Trophoblast cell (in vitro differentiated cells and primary cell): ENCODE results near the gene PLBD2. TPM values are rescaled to one million over a fixed set of nuclear protein-coding genes. Genes with fewer than 3 reads are reported as not detected.

Experiments
- DNase-seq, 2 donors: peaks; one replicate each; pipeline ENCODE4 v3.0.0-alpha.2; 2016
- H2AFZ ChIP-seq: 2 replicates; pipeline ENCODE4 v1.6.1; 2013; ENCODE audit warnings: low read length, moderate library complexity, mild to moderate bottlenecking; ENCODE audit not compliant: insufficient read depth, poor library complexity
- H2AK5ac ChIP-seq: 2 replicates; pipeline ENCODE4 v1.6.1; 2013; ENCODE audit warnings: mild to moderate bottlenecking, low read length
- H2BK120ac ChIP-seq: 2 replicates; pipeline ENCODE4 v1.6.1; 2013; ENCODE audit warnings: low read length, mild to moderate bottlenecking, moderate library complexity; ENCODE audit not compliant: insufficient read depth, poor library complexity
- H2BK12ac ChIP-seq: 2 replicates; pipeline ENCODE4 v1.6.1; 2013; ENCODE audit warnings: mild to moderate bottlenecking, low read length, moderate library complexity
- H2BK5ac ChIP-seq: 2 replicates; pipeline ENCODE4 v1.6.1; 2013; ENCODE audit warnings: low read length, low read depth, moderate library complexity, mild to moderate bottlenecking; ENCODE audit not compliant: poor library complexity
- H3K14ac ChIP-seq: 2 replicates; pipeline ENCODE4 v1.6.1; 2013; ENCODE audit warnings: mild to moderate bottlenecking, low read length
- H3K18ac ChIP-seq: 2 replicates; pipeline ENCODE4 v1.6.1; 2013; ENCODE audit warnings: mild to moderate bottlenecking, low read length
- H3K23ac ChIP-seq: 2 replicates; pipeline ENCODE4 v1.6.1; 2013; ENCODE audit warnings: low read length
- H3K27ac ChIP-seq: 2 replicates; pipeline ENCODE4 v1.5.1; 2013; ENCODE audit warnings: low read depth, mild to moderate bottlenecking, inconsistent platforms, low read length, moderate library complexity
- H3K27me3 ChIP-seq: 2 replicates; pipeline ENCODE4 v1.6.1; 2013; ENCODE audit warnings: inconsistent platforms, mild to moderate bottlenecking, low read length, moderate library complexity; ENCODE audit not compliant: insufficient read depth
- H3K36me3 ChIP-seq, 2 experiments: 1 replicate in 1 of 2; 2 replicates in 1 of 2; pipeline ENCODE4 v1.6.1; 2013; ENCODE audit warnings: low read length in 2 of 2, mild to moderate bottlenecking in 2 of 2, moderate library complexity in 1 of 2; ENCODE audit not compliant: insufficient read depth in 2 of 2, control insufficient read depth in 1 of 2
- H3K4ac ChIP-seq: 2 replicates; pipeline ENCODE4 v1.6.1; 2013; ENCODE audit warnings: low read depth, mild to moderate bottlenecking, low read length, moderate library complexity
- H3K4me1 ChIP-seq, 2 experiments: 1 replicate in 1 of 2; 2 replicates in 1 of 2; pipeline ENCODE4 v1.6.1; 2013; ENCODE audit warnings: low read length in 2 of 2, mild to moderate bottlenecking in 2 of 2, moderate library complexity in 1 of 2; ENCODE audit not compliant: insufficient read depth in 2 of 2, control insufficient read depth in 1 of 2
- H3K4me2 ChIP-seq: 2 replicates; pipeline ENCODE4 v1.6.1; 2013; ENCODE audit warnings: inconsistent platforms, mild to moderate bottlenecking, low read length, moderate library complexity
- H3K4me3 ChIP-seq: 2 replicates; pipeline ENCODE4 v1.5.1; 2013; ENCODE audit warnings: mild to moderate bottlenecking, low read depth, low read length, inconsistent platforms
- H3K79me1 ChIP-seq: one replicate; pipeline ENCODE4 v1.6.1; 2013; ENCODE audit warnings: low read length
- H3K79me2 ChIP-seq: 2 replicates; pipeline ENCODE4 v1.6.1; 2013; ENCODE audit warnings: low read length, mild to moderate bottlenecking; ENCODE audit not compliant: control insufficient read depth, insufficient read depth, poor library complexity
- H3K9ac ChIP-seq: 2 replicates; pipeline ENCODE4 v1.6.1; 2013; ENCODE audit warnings: mild to moderate bottlenecking, low read length
- H3K9me3 ChIP-seq: 2 replicates; pipeline ENCODE4 v1.6.1; 2013; ENCODE audit warnings: low read depth, mild to moderate bottlenecking, control low read depth, inconsistent platforms, low read length; ENCODE audit not compliant: insufficient read depth
- H4K12ac ChIP-seq: 2 replicates; pipeline ENCODE4 v1.6.1; 2013; ENCODE audit warnings: low read depth, mild to moderate bottlenecking, low read length, moderate library complexity
- H4K8ac ChIP-seq: 2 replicates; pipeline ENCODE4 v1.6.1; 2013; ENCODE audit warnings: low read depth, mild to moderate bottlenecking, low read length, moderate library complexity
- H4K91ac ChIP-seq: one replicate; pipeline ENCODE4 v1.6.1; 2013; ENCODE audit warnings: low read depth, mild to moderate bottlenecking, low read length, moderate library complexity
- WGBS: extraction: QIAGEN DNeasy Blood & Tissue Kit; methylation state at CpG from one replicate; pipeline ENCODE4 v1.1.7; 2013; ENCODE audit warnings: missing lambda C conversion rate; ENCODE audit not compliant: insufficient read length, insufficient coverage; ENCODE audit errors: extremely low coverage; 5-methylcytosine and 5-hydroxymethylcytosine counted together
- polyA plus RNA-seq: library from polyadenylated mRNA; stranded (reverse); fragments of 200-250 nt; gene quantifications from 2 replicates; pipeline ENCODE4 v1.2.3, GENCODE V29; 2013

PLBD2 gene, protein sequence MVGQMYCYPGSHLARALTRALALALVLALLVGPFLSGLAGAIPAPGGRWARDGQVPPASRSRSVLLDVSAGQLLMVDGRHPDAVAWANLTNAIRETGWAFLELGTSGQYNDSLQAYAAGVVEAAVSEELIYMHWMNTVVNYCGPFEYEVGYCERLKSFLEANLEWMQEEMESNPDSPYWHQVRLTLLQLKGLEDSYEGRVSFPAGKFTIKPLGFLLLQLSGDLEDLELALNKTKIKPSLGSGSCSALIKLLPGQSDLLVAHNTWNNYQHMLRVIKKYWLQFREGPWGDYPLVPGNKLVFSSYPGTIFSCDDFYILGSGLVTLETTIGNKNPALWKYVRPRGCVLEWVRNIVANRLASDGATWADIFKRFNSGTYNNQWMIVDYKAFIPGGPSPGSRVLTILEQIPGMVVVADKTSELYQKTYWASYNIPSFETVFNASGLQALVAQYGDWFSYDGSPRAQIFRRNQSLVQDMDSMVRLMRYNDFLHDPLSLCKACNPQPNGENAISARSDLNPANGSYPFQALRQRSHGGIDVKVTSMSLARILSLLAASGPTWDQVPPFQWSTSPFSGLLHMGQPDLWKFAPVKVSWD
- polyA plus RNA-seq: 43.9 and 46.8 TPM in 2 replicates

DNA sequence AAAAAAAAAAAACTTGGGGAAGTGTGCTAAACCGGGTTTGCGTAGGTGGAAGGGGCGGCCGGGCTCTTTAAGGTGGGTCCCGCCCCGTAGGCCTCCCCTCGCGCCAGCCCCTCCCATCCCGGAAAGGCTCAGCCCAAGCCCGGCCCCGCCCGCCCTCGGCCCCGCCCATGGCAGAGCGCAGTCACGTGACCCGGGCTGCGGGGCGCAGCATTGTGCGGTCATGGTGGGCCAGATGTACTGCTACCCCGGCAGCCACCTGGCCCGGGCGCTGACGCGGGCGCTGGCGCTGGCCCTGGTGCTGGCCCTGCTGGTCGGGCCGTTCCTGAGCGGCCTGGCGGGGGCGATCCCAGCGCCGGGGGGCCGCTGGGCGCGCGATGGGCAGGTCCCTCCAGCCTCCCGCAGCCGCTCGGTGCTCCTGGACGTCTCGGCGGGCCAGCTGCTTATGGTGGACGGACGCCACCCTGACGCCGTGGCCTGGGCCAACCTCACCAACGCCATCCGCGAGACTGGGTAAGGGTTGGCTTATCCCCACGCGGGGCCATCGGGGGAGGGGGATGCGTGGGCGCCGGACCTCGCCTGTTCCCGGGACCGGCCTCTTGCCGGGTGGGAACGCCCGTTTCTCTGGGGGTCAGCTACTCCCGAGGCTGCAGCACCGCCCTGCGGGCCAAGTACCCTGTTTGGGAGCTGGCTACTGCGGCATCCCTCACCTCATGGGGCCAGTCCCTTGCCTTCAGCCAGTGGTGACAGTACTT, at the start of gene PLBD2:
PLBD2 (plus strand) TSS at position 207 of the 752 bp plus-strand sequence; CDS start at position 221, 14 bp downstream.
- H2AFZ ChIP-seq: peak within 1 kb of the TSS; percentile 94
- H3K9ac ChIP-seq: peak within 1 kb of the TSS; percentile 28
- peak within 1 kb of the TSS; percentile 74 for H3K18ac ChIP-seq
- no peaks in the 10 kb centered on the region for H3K9me3 ChIP-seq
- H3K4me1 ChIP-seq: peaks cover 7 to 12% of the 10 kb centered on the region in 2 experiments
- H2BK12ac ChIP-seq: peak within 1 kb of the TSS; percentile 24
- H4K8ac ChIP-seq: peak within 1 kb of the TSS; percentile 88
- peak within 1 kb of the TSS; percentile 80 for H3K4me2 ChIP-seq
- H3K79me1 ChIP-seq: peaks cover 6% of the 10 kb centered on the region
- DNase-seq: peak; percentile 95 to 96
- H3K27me3 ChIP-seq: no peaks in the 10 kb centered on the region
- H2AK5ac ChIP-seq: no peak within 1 kb of the TSS
- H3K14ac ChIP-seq: peak within 1 kb of the TSS; percentile 77
- H2BK5ac ChIP-seq: no peak within 1 kb of the TSS
- peak within 1 kb of the TSS; percentile 74 for H4K12ac ChIP-seq
- H3K27ac ChIP-seq: no peak within 1 kb of the TSS
- WGBS: no CpG with 5 or more reads among the region's 67 CpGs
- peaks cover 5% of the 10 kb centered on the region for H3K79me2 ChIP-seq
- no peak within 1 kb of the TSS for H3K23ac ChIP-seq
- peak within 1 kb of the TSS; percentile 48 for H4K91ac ChIP-seq
- peak within 1 kb of the TSS; percentile 58 for H2BK120ac ChIP-seq
- peak within 1 kb of the TSS; percentile 13 for H3K4ac ChIP-seq
- H3K36me3 ChIP-seq: peaks cover 0 to 3% of the 10 kb centered on the region in 2 experiments
- peak within 1 kb of the TSS; percentile 89 for H3K4me3 ChIP-seq

DNA sequence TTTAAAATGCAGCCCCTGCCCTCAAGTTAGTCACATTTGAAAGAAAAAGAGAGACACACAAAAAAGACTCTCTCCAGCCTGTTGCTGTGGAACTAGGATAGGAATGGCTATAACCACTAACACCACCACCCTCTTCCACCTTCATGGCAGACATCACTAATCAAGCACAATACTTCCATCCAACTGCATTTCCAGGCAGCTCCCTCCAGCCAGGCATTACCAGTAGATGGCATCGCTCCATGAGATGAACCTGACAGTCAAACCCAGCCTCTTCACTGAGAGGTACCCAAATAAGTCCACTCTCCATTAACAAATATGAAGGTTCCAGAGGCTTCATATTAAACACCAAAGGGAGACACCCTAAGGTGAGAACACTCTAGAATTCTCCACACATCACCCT, 47.9 kb upstream of the PLBD2 start:
- Histone ChIP-seq H3K4me1 (peaks cover 0 to 15% of the 10 kb centered on the region in 2 experiments), H3K79me1 (no peaks in the 10 kb centered on the region), H3K23ac (no peak overlapping the region), H3K9me3 (no peaks in the 10 kb centered on the region), H2BK12ac (no peak overlapping the region), H2BK120ac (no peak overlapping the region), H3K9ac (no peak overlapping the region), H3K4me2 (no peak overlapping the region), H3K14ac (no peak overlapping the region), H3K36me3 (peaks cover 3 to 11% of the 10 kb centered on the region in 2 experiments), H4K8ac (no peak overlapping the region), H3K4me3 (no peak overlapping the region), H3K27me3 (no peaks in the 10 kb centered on the region), H3K79me2 (no peaks in the 10 kb centered on the region), H3K27ac (no peak overlapping the region), H3K4ac (no peak overlapping the region), H4K12ac (no peak overlapping the region), H2AK5ac (no peak overlapping the region), H2AFZ (no peak overlapping the region), H3K18ac (no peak overlapping the region), H4K91ac (no peak overlapping the region), H2BK5ac (no peak overlapping the region)
- DNase-seq: no peak
- WGBS: no CpG with 5 or more reads among the region's 1 CpG

- H3K79me2 ChIP-seq: no peaks in the 10 kb centered on the region
- WGBS: no CpG with 5 or more reads among the region's 7 CpGs
- H4K91ac ChIP-seq: peak overlapping the region; percentile 31
- no peak overlapping the region for H3K23ac ChIP-seq
- peaks cover 3% of the 10 kb centered on the region for H3K9me3 ChIP-seq
- no peak overlapping the region for H2BK5ac ChIP-seq
- H3K27ac ChIP-seq: no peak overlapping the region
- no peak overlapping the region for H4K8ac ChIP-seq
- no peak for DNase-seq
- H3K79me1 ChIP-seq: no peaks in the 10 kb centered on the region
- H3K36me3 ChIP-seq: peaks cover 7 to 16% of the 10 kb centered on the region in 2 experiments
- no peak overlapping the region for H3K14ac ChIP-seq
- no peak overlapping the region for H3K4ac ChIP-seq
- no peak overlapping the region for H2AFZ ChIP-seq
- no peak overlapping the region for H4K12ac ChIP-seq
- H3K4me2 ChIP-seq: no peak overlapping the region
- H3K4me1 ChIP-seq: peaks cover 0 to 11% of the 10 kb centered on the region in 2 experiments
- H2BK120ac ChIP-seq: no peak overlapping the region
- H2AK5ac ChIP-seq: no peak overlapping the region
- H3K27me3 ChIP-seq: no peaks in the 10 kb centered on the region
- no peak overlapping the region for H2BK12ac ChIP-seq
- no peak overlapping the region for H3K9ac ChIP-seq
- no peak overlapping the region for H3K18ac ChIP-seq
- H3K4me3 ChIP-seq: no peak overlapping the region
Observed at GRCh38 chr12:113314121-113314529, 44.3 kb upstream of the PLBD2 start.

GRCh38 chr12:113315358-113315757, 43.0 kb upstream of the PLBD2 start:
- no peak overlapping the region for H3K4ac ChIP-seq
- no peak overlapping the region for H3K14ac ChIP-seq
- no peaks in the 10 kb centered on the region for H3K27me3 ChIP-seq
- H4K12ac ChIP-seq: no peak overlapping the region
- H3K4me1 ChIP-seq: peaks cover 0 to 11% of the 10 kb centered on the region in 2 experiments
- H2AK5ac ChIP-seq: no peak overlapping the region
- H3K79me1 ChIP-seq: no peaks in the 10 kb centered on the region
- H3K36me3 ChIP-seq: peaks cover 9 to 15% of the 10 kb centered on the region in 2 experiments
- no peak overlapping the region for H4K91ac ChIP-seq
- H2BK5ac ChIP-seq: no peak overlapping the region
- no CpG with 5 or more reads among the region's 9 CpGs for WGBS
- no peak overlapping the region for H3K9ac ChIP-seq
- no peak overlapping the region for H3K4me2 ChIP-seq
- no peak for DNase-seq
- no peak overlapping the region for H3K18ac ChIP-seq
- H3K9me3 ChIP-seq: peaks cover 4% of the 10 kb centered on the region
- no peak overlapping the region for H3K23ac ChIP-seq
- H2AFZ ChIP-seq: no peak overlapping the region
- H3K79me2 ChIP-seq: no peaks in the 10 kb centered on the region
- H2BK120ac ChIP-seq: no peak overlapping the region
- no peak overlapping the region for H3K4me3 ChIP-seq
- H3K27ac ChIP-seq: no peak overlapping the region
- no peak overlapping the region for H2BK12ac ChIP-seq
- no peak overlapping the region for H4K8ac ChIP-seq
